Limb (tissue), 2 donors: ENCODE data around the gene OLFML1.

Experiments used
- DNase-seq, 2 donors: peaks; one replicate each; pipeline ENCODE4 v3.0.0-alpha.2; 2016; ENCODE audit errors: extremely low spot score in 2 of 2

OLFML1 gene

DNA sequence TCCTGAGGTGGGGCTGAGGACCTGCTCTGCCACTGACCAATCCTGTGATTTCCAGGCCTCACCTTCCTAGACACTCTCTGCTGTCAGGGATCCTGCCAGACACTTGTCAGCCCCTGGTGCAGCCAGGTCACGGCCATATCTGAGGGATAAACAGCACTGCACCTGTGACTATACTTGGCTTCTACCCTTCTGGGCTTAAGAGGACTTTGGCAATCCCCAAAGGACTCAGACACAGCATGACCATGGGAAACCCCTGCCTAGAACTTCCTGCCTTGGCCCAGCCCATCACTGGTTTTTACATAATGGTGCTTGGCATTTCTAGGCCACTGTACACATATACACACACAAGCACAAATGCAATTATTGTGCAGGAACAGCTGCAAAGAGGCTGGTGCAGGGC lies 11.6 kb upstream of the OLFML1 start:
- no peak for DNase-seq

DNA sequence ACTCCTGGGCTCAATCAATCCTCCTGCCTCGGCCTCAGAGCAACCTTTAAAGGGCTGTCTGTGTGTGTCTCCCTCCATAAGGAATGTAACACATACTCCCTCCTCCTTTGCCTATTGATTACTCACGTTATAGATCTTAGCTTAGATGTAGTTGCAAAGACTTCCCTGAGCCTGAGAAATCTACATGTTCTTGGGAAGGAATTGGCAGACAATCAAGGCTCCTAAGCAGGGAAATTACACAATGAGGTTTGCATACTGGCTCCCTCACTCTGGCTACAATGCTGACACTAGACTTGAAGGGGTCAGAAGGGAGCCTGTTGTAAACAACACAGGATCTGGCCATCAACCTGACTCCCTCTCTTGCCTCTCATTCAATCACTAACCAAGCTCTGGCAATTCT lies 5.2 kb upstream of the OLFML1 start:
- DNase-seq = no peak

DNA sequence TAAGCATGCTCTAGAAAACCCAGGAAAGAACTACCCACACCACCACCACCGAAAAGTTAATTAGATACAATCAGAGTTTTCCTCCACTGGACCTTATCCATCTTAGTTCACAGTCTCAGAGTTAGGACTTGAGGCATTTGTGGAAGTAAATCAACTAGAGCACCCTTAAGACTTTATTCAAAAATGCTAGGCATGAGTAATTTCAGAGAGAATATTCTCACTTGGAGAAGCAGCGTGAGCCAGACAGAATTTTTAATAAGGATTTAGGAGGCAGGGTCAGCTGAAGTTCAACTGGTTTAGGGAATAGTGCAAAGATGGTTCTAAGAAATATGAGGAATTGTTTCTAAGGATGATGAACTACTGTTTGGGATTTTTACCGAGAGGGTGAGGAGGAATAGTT lies 1.2 kb upstream of the OLFML1 start:
- DNase-seq = no peak

DNA sequence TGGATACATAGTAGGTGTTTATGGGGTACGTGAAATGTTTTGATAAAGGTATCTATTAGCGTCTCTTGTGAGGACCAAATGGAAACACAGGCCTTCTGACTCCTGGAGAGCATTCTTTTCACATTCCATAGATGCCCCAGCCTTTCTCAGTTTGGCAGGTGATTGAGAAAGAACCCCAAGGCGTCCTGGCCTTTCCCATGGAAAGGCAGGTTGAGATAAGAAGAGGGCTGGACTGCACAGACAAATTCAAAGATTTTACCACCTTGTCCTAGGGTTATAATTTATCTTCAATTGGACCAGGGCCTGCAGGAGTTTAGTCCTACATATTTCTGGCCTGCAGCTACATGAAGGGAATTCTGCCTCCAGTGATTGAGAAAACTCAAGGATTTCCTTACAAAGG lies 661 bp upstream of the OLFML1 start:
- no peak for DNase-seq

DNA sequence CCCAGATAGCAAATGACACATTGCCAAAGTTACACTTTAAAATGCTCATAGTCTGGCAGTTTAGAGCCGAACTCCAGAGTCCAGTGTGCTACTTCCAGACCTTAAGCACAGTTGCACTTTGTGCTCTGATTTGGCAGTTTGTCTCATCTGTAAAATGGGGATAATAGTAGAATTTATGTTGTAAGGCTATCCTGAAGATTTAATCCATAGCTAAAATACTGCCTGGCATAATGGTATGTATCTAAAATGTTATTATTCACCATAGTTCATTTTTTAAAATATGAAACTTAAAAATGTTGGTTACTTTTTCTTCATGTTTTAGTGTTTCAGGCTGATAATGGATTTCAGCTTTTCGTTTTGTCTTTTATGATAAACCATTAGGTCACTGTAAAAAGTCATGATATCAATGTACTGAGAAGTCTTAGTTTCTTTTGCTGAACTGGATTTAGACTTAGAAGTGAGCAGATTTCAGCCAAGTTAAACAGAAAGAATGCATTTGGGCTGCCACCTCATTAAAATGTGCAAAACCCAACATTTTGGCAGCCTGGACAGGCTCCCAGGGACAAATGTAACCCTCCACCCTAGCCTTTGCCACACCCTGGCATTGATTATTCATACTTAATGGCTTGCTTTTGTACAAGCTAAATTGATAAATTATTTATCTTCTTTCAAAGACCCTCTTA lies 933 bp downstream of the OLFML1 start:
- DNase-seq = no peak

DNA sequence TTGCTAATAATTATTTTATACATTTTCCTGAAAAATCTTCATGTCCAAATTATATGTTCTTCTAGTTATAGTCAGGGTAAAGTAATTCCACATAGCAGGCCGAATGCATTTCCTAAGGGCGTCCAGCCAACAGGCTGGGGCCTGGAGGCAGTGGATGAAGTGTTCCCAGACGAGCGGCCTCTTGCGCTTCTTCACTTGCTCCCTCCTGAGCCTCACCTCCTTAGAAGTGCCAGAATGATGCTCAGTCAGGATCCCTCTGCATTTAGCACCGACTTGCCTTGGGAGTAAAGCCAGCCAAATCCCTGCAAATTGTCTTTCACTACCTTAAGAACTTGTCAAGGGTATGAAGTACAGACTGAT lies 1.5 kb downstream of the OLFML1 start:
- peak; percentile 43 to 59 for DNase-seq

DNA sequence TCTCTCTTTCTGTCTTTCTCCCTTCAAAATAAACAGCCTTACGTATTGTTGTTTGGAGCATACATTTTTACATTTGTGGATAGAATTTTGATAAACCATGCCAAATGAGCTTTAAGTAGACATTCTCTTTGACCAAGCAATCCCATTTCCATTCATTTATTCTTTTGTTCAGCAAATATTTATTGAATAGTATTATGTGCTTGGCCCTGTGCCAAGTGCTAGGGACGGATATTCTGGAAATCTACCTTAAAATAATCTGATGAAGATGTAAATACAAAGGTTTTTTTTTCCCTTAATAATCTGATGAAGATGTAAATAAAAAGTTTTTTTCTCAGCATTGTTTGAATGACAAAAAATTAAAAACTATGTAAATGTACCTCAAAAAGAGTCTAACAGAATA lies 2.1 kb downstream of the OLFML1 start:
- no peak for DNase-seq

DNA sequence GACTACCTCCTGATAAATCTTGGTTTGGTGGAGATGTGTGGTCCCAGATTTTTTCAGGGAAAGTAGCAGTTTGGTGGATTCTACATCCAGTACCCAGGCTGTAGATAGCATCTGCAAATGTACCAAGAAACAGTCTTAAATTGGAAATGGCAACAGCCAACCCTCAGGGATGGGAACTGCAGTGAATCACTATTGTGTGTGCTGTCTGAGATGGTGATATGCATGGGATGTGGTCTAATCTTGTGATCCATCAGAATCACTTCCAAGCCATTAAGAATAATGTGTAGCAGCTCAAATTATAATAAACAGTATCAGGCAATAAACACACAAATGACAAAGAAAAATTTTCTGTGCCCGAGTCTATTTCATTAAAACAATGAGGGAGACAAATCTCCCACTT lies 3.4 kb downstream of the OLFML1 start:
- no peak for DNase-seq

DNA sequence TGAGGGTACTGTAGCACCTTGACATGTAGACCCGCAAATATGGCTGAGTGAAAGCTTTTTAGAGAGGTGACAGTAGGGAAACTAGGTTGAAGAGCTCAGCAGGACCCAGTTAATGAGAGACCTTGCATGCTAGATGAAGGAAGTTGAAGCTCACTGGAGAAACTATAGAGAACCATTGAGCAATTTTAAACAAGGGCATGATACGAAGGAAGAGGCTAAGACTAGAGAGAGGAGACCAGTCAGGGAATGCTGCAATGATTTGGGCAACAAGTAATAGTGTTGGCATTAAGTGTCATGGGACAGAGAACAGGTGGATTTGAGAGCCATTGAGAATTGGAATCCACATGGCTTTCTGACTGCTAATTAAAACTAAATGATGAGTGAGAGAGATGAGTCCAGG lies 4.1 kb downstream of the OLFML1 start:
- no peak for DNase-seq

DNA sequence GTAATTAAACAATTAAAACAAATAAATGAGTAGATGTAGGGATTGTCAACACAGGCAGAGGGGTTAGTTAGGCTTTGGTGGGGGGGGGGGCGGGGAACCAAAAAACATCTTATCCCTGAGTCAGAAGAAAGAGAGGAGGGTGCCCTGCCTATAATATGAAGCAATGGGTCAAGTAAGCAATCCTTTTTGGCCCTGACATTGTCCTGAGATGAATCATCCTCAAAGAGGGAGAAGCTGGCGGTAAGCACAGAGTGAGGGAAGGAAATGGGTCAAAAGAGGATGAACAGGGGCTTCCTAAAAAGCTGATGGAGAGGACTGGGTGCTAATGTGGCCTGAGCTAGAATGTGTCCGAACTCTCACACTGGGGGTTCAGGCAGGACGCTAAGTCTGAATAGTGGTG lies 4.7 kb downstream of the OLFML1 start:
- DNase-seq = no peak

DNA sequence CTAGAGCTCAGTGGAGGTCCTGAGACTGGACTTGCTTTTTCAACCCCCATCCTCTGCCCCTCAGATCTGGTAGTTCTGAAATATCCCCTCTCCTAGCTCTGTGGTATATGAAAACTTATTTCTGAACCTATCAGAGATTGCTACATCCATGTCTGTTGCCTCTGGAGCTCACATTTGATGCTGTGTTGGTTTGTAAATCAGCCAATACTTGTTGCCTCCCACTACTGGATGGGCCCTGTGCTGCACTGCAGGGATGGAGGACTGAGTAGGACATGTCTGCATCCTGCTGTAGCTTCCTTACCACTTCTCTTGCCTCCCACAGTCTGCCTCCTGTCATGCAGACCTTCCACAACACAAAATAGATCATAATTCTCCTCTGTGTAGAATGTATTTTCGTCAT lies 5.2 kb downstream of the OLFML1 start:
- DNase-seq = no peak

DNA sequence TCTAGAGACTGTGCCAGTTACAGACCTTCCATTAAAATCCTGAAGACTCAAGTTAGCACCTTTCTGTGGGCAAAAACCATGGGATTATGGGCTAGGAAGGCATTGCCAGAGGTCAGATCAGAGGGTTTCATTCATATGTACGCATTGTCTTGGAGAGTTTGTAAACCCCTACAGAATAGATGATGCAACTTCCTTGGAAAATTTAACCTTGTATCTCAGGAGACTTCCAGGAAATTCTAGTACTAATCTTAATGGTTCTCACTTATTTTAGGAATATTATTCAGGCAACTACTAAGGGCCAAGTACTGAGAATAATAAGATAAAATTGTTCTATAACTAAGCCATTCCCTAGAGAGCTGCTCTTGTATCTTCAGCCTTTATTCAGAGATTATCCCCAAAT lies 6.9 kb downstream of the OLFML1 start:
- DNase-seq = no peak

DNA sequence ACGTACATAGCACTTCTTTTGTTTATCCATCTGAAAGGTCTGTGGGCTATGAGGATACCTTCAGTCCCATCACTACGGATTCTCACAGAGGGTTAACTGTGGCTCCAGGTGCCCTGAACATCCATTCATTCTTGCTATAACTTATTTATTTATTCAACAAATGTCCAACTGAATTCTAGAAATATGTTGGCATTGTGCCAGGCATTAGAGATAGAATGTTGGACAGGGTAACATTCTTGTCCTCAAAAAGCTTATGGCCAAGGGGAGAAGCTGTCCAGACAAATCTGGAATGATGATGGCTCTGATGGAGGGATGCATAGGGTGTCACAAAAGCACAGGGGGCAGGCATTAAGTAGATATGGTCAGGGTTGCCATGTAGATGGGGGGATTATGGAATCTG lies 8.4 kb downstream of the OLFML1 start:
- DNase-seq = no peak

DNA sequence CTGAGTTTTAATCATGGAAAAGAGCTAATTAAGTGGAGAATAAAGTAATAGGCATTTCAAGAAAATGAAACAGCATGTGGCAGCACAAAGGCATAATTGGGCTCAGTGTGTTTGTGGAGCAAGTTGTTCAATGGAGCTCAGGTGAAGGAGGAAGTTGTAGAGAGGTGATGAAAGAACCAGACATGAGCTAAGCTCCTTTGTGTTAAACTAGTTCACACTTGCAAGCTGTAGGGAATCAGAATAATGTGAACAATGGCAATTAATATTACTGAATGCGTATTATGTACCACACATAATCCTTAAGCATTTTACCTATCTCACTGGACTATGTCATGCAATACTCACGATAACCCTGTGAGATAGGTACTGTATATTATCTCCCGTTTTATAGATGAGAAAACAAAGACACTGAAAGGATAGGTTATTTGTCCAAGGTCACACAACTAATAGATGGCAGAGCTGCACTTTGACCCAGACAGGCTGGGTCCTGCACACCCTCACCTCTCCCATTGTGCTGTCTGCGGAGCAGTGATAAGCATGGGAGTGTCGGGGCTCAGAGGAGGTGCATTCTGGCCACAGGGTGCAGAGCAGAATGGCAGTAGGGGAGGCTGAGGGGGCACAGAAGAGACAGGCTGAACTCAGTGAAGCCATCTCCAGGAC lies 8.9 kb downstream of the OLFML1 start:
- no peak for DNase-seq

DNA sequence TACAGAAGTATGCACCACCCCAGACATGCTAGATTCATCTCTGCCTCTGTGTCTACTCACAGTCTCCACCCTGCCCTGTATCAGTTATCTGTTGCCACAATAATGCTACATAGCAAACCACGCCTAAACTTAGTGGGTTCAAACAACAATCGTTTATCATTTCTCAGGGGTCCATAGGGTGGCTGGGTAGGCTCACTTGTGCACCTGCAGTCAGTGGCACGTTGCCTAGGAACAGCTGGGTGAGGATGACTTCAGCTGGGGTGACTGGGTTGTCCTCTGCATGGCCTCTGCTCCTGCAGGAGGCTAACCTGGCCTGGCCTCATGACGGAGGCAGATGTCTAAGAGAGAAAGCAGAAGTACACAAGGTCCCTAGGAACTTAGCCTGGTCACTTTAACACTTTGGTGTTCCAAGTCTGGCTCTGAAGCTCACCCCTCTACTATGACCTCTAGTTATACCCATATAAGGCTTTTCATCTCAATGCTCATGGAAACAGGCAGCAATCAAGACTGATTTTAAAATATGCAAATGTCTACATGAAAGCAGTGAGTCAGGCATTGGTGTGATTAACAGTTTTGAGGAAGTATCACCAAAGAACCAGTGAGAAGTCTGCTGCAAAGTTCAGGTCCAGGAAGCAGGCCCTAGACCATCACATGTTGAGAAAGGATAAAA lies 10.7 kb downstream of the OLFML1 start:
- no peak for DNase-seq

DNA sequence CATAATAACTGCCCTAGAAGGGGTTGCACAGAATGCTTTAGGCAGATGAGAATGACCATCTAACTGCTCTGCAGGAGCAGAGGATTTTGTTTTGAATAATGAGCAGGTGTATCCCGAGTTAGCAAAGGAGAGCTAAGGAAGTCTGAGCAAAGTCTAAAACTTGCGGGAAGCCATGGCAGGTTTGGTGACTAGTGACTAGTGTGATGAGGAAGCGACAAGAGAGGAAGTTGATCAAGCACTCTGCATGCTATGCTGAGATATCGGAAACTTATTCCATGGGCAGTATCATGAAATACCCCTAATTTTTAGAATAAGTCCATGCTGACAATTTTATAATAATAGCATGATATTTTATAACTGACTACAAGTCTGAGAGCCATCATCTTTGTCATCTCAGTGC lies 12.9 kb downstream of the OLFML1 start:
- DNase-seq = no peak

DNA sequence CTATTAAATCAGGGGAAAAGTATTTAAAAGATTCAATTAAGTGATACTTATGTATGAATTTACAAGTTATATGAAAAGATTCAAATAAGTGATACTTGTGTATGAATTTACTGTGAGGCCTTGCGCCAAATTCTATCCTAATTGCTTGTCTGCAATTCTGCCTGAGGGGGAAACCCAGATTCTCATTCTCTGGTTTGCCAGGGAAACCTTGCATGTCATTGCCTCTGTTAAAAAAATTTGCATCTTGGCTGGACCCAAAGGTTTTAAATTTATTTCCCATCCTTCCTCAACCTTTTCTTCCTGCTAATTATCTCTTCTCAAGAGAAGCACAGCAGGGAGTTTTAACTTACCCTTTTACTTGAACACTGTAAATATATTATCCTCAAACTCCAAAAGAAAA lies 13.8 kb downstream of the OLFML1 start:
- DNase-seq = no peak

DNA sequence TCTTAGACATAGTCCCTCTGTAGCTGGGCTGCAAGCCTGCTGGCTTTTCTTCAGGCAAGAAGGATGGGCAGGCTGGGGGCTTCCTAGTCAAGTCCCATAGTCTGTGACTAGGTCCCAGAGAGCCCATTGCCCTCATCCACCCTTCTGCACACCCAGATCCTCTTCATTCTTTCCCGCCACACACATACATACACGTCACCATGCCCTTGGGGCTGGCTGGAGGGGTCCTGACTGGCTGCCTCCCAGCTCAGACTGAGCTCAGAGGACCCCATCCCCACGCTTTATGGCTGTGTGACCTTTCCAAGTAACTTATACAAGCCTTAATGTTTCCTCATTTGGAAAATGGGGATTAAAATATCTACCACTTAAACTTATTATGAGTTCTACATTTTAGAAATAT lies 14.9 kb downstream of the OLFML1 start:
- no peak for DNase-seq

DNA sequence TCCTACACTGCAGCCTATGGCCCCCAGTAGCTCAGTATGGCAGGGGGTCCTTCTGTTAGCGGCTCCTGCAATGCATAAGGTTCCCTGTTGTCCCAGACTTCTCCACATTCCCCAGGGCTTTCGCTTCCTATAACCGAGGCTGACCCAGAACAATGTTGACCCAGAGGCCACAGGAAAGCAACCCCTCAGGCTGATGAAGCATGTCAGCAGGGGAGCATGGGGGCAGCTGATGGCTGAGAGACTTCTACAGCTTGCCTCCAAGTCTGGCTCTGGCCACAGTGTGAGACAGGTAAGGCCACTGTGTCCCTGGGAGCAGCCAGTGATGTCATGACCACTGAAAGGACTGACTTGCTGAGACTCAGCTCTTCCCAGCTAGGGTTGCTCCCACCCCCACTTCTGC lies 15.9 kb downstream of the OLFML1 start:
- DNase-seq = no peak

DNA sequence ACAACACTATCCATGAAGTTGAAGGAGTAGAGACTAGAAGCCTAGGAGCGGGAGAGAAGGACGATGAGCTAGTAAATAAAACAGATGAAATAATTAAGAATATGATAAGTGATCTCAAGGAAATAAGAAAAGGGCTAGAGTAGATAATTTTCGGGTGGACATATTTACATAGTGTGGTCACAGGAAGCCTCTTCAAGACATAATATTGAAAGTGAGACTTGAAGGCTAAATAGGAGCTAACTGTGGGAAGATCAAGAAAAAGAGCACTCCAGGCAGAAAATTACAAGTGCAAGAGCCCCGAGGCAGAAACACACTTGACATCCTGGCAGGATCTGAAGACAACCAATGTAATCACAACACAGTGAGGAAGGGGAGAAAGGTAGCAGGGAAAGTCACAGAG lies 16.6 kb downstream of the OLFML1 start:
- DNase-seq = no peak

DNA sequence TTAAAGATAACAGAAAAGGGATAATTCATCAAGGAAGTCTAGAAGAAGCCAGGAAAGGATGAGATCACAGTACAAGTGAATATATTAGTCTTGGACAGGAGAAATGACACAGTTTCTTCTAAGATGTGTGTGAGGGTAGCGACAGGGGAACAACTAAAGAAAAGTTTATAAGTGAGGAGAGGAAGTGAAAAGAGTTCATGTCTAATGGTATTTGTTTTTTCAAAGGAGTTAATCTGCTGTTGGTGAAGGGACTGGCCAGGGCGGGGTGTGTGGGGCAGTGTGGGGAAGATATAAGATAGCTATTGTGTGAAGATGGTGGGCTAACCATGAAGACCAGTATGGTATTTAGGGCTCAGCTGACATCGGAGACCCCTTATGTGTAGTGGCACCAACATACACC lies 20.9 kb downstream of the OLFML1 start:
- DNase-seq = no peak

DNA sequence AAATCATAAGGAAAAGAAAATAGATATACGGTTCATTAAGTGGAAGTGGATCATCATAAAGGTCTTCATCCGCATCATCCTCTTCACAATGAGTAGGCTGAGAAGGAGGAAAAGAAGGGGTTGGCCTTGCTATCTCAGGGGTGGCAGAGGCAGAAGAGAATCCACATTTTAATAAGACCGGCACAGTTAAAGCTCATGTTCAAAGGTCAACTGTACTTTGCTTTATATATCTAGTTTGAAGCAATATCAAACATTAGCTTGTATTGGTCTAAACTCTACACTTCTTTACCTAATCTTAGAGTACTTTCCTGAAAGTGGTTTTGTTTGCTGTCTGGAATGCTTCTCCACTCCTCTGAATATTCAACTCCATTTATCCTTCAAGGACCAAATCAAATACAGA lies 22.8 kb downstream of the OLFML1 start:
- no peak for DNase-seq

DNA sequence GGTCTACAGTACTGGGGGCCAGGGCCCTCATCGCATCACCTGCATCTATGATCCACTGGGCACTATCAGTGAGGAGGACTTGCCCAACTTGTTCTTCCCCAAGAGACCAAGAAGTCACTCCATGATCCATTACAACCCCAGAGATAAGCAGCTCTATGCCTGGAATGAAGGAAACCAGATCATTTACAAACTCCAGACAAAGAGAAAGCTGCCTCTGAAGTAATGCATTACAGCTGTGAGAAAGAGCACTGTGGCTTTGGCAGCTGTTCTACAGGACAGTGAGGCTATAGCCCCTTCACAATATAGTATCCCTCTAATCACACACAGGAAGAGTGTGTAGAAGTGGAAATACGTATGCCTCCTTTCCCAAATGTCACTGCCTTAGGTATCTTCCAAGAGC lies 24.7 kb downstream of the OLFML1 start:
- DNase-seq = no peak
